IPS-NIHi7 (cell line): ENCODE data around the gene CAMKMT.

ENCODE experiments used
- DNase-seq: peaks from one replicate; pipeline ENCODE4 v3.0.0; 2012; ENCODE audit warnings: mixed read lengths; ENCODE audit errors: extremely low spot score

The CAMKMT gene

GRCh38 chr2:44649381-44649780 lies 287.6 kb downstream of the CAMKMT start:
- no peak for DNase-seq

- DNase-seq: no peak
Observed at GRCh38 chr2:44650796-44651195, 289.0 kb downstream of the CAMKMT start.

GRCh38 chr2:44651974-44652373 lies 290.2 kb downstream of the CAMKMT start:
- DNase-seq: no peak

DNA sequence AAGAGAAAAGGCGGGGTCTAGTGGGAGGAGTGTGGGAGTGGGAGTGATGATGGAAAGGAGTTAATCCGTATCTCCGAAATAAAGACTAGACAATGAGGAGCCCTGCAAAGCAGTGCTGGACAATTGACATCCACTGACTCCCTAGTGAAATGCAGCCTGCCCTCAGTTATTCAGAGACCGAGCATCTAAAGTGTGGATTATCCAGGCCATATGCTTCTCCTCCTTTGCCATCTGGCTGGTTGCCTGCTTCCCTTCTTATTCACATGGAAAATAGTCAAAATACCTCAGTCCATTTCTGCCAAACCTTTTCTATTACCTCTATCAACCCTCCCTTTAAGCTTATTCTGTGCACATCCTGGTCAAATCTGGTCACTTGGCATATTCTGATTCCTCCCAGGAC lies 291.0 kb downstream of the CAMKMT start:
- DNase-seq: no peak

- DNase-seq: no peak
Observed at GRCh38 chr2:44655401-44655864, 293.7 kb downstream of the CAMKMT start.

DNA sequence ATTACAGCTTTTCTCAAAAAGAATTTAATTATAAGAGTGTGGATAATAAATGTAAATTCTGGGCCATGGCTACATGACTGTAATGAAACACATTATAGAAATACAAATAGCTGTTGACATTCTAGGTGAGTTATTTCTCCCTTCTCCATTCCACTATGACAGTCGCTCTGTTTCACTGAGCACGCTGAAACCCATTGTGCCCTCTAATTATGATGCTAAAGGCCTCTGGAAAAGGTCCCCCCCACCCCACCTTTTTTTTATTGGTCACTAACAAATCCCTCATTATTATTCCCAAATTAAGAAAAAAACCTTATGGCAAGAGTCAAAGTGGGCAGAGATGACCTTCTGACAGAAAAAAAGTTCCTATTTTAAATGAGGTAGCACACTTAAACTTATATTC lies 294.7 kb downstream of the CAMKMT start:
- no peak for DNase-seq

GRCh38 chr2:44663471-44664073 lies 301.8 kb downstream of the CAMKMT start:
- DNase-seq: no peak

- peak; percentile 51 for DNase-seq
Observed at GRCh38 chr2:44668336-44668735, 306.6 kb downstream of the CAMKMT start.

- DNase-seq: no peak
Observed at GRCh38 chr2:44671276-44671675, 309.5 kb downstream of the CAMKMT start.

- DNase-seq: no peak
Observed at GRCh38 chr2:44671916-44672315, 310.2 kb downstream of the CAMKMT start.

DNA sequence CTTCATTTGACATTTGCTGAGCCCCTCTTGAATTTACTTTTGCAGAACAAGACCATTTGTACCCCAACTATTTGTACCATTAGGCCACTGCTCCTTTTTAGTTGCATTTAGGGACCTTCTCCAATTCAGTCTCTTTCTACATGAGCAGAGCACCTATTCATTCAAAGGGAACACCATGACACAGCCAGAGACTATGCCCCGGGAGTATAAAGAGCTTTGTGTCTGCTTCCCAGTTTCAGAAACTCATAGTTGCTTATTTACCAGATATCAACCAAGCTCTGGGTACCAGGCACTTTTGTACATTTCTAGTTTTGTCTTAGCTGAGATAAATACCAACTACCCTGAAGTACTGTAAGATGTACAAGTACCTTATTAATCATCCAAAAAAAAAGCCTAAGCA lies 310.7 kb downstream of the CAMKMT start:
- no peak for DNase-seq

GRCh38 chr2:44674473-44675284 lies 312.9 kb downstream of the CAMKMT start:
- DNase-seq: no peak

GRCh38 chr2:44676379-44676778 lies 314.6 kb downstream of the CAMKMT start:
- no peak for DNase-seq

DNA sequence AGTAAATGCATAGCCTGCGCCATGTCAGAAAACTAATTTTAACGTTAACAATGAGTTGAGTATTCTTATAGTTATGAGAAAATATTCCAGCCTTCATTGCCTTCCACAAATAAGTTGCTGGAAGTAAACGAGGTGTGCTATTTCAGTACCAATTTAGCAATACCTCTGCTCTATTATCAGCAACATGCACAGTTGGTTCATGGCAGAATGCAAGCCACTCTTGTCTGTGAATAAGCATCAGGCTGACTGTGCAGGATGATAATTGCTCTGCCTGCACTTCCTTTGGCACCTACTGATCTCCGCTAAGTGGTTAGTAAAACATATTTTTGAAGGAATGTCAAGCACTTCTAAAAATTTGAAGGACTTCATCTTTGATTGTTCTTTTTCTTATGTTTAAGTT lies 317.8 kb downstream of the CAMKMT start:
- DNase-seq: no peak

DNA sequence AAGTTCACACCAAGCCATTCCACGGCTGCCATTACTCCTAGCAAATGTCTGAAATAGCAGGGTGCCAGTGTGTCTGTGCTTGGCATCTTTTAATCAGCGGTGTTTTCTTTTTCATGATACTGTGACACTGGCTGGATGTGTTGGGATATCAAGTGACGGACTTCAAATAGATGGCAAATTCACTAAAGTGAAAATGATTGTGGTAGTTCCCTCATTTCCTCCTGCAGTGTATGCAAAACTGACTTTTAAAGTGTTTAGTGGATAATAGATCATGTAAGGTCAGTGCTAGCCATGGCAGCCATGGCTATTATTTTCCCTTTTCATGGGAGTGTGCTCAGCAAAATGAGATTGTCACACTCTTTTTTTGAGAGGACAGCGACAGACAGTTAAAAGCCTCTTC lies 318.2 kb downstream of the CAMKMT start:
- no peak for DNase-seq

GRCh38 chr2:44680424-44680971 lies 318.8 kb downstream of the CAMKMT start:
- DNase-seq: peak; percentile 22

DNA sequence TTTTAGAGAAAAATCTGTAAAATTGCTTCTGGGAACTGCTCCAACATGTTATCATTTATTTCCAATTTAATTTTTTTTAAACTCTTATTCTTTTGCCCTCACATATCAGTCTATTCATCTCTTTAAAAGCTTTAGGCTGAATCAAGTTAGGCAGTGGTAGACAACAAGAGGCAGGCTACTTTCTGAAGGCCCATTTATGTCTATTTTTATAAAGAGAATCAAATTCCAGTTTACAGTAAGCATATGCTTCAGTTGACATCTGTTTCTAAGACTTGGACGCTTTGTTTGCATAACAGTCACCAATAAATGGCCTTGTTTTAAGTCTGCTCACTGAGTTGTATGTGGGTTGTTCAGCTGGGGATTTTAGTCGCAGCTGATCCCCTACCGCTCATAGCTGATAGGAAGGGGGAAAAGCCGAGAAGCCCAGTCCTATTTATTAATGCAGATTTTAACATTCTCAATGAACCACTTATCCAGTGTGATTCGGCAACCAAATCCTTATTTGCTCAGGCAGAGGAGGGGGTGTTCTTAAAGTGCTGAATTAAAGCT lies 319.3 kb downstream of the CAMKMT start:
- no peak for DNase-seq

DNA sequence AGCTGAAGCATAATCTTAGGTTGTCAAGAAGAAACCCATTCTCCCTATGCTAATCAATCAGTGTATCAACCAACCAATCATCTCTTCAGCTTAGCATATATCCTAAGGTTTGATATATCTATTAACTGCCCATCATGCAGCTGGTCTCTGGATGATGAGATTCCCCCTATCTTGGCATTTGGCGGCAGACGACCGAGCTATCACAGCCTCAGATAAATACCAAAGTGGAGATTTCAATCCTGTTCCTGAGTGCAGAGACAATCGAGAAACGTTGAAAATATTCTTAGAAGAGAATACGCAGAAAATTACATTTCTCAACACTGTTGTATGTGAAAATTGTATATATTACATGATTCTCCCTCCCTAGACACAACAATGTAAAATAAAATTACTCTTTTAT lies 320.7 kb downstream of the CAMKMT start:
- no peak for DNase-seq

DNA sequence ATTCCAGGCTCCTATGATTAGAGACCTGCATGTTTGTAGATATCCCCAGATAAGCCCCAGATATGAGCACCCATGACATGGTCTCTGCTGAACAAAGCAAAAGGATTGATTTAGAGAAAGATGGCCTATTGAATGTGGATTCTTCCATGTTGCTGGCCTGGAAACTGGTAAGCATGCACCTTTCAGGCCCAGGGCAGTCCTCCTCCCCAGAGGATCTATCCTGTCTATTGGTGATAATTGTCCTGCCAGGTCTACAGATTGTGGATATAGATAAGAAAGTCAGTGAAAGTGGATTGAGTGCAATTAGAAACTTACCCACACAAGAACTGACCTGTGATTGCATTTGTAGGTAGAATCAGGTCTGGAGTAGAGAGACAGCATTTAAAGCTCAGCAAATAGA lies 322.8 kb downstream of the CAMKMT start:
- no peak for DNase-seq

- no peak for DNase-seq
Observed at GRCh38 chr2:44686561-44686960, 324.8 kb downstream of the CAMKMT start.

DNA sequence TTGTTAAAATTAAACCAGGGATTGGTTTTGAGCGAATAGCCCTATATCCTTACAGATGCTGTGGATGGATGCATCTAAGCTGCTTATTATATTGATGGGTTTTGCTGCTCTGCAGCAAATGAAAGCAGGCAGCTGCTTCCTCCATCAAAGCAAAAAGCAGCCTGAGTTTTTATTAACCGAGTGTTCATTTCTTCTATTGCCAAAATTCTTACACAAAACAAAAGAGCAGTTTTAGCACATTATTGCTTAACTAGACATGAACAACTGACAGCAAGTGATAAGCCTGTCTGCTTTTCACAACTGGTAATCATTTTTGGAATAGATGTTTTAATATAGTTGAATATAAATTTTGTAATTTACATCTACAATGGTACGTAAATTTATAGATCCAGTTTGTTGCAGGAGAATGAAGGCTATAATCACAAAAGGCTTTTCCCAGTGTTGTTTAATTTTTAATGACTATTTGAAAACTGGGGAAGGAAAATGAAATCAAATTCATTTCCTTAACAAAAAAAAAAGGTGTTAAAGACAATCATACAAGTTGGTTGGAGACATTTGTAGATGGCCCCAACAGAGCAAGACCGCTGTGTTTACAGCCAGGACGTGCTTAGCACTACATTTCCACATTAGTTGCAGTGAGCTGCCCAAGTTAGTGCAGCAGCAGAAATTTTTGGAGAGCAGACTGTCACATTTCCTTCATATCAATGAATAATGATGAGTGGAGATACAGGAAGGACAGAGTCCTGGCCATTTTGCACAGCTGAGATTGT lies 326.1 kb downstream of the CAMKMT start:
- no peak for DNase-seq
